SK-N-SH treated with all-trans-retinoic acid at 6 μM for 48 hours (cell line): ENCODE results near the gene GPC2.

Experiments used
- BACH2 ChIP-seq: fragments of 250-450 bp; sonication (Bioruptor Pico); IDR thresholded peaks from 2 replicates; pipeline ENCODE4 v1.9.0; 2021; ENCODE audit warnings: mild to moderate bottlenecking, borderline replicate concordance
- ISL1 ChIP-seq: fragments of 250-450 bp; sonication (Bioruptor Pico); IDR thresholded peaks from 2 replicates; pipeline ENCODE4 v2.1.2; 2022; ENCODE audit warnings: mild to moderate bottlenecking, moderate library complexity
- PATZ1 ChIP-seq: fragments of 250-450 bp; sonication (Bioruptor Pico); IDR thresholded peaks from 2 replicates; pipeline ENCODE4 v1.8.0; 2020; ENCODE audit warnings: mild to moderate bottlenecking, moderate library complexity, borderline replicate concordance
- RARB ChIP-seq: fragments of 250-450 bp; sonication (Bioruptor Pico); IDR thresholded peaks from 2 replicates; pipeline ENCODE4 v1.8.0; 2021; ENCODE audit warnings: mild to moderate bottlenecking, moderate library complexity
- SNAI2 ChIP-seq: fragments of 250-450 bp; sonication (Bioruptor Pico); IDR thresholded peaks from 2 replicates; pipeline ENCODE4 v1.5.0; 2020; ENCODE audit warnings: mild to moderate bottlenecking, moderate library complexity
- ZFP3 ChIP-seq: fragments of 250-450 bp; sonication (Bioruptor Pico); IDR thresholded peaks from 2 replicates; pipeline ENCODE4 v1.5.0; 2020; ENCODE audit warnings: mild to moderate bottlenecking, moderate library complexity
- ZFP30 ChIP-seq: fragments of 450-650 bp; formaldehyde crosslinking; IDR thresholded peaks from 2 replicates; pipeline ENCODE4 v1.5.0; 2022; ENCODE audit warnings: mild to moderate bottlenecking, moderate library complexity
- ZNF8 ChIP-seq: fragments of 450-650 bp; formaldehyde crosslinking; IDR thresholded peaks from 2 replicates; pipeline ENCODE4 v1.5.0; 2020; ENCODE audit warnings: mild to moderate bottlenecking, moderate library complexity

GRCh38 chr7:100212631-100213286 lies 35.6 kb upstream of the GPC2 start:
- TF ChIP-seq BACH2 (CRISPR knock-in tag) (no peak), PATZ1 (CRISPR knock-in tag) (no peak), ZNF8 (no peak), SNAI2 (CRISPR knock-in tag) (no peak), ISL1 (CRISPR knock-in tag) (no peak), RARB (CRISPR knock-in tag) (no peak), ZFP30 (no peak), ZFP3 (CRISPR knock-in tag) (no peak)
